Measurements from ENCODE around the gene FBXO42.

FBXO42 gene

DNA sequence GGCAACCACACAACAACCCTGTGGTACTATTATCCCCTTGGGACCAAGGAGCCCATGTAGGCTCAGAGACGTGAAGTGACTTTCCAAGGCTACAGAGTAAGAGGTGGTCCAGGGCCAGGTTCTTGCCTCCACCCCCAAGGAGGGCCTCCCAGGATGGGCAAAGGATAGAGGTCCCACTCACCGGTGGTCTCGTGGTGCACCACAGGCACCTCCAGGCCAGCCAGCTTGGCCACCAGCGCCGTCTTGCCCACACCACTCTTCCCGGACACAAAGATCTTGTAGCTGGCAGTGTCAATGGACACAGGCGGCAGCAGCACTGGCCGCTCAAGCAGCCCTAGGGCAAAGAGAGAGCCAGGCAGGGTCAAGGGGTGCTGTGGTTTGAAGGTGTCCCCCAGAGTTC lies 118.8 kb downstream of the FBXO42 start:
- TF ChIP-seq YY1 (IDR thresholded peaks at IDR 0.05; ENCODE audit: low read depth): no peak
- TF ChIP-seq EGR1 (IDR thresholded peaks at IDR 0.05): no peak
- TF ChIP-seq FOXM1 (IDR thresholded peaks at IDR 0.05; ENCODE audit: borderline replicate concordance, low read depth): no peak
- TF ChIP-seq MAX (IDR thresholded peaks at IDR 0.05): no peak
- no peak for TF ChIP-seq CREB1 (IDR thresholded peaks at IDR 0.05; ENCODE audit: low read depth)
- no peak for TF ChIP-seq TEAD4 (IDR thresholded peaks at IDR 0.05)
- TF ChIP-seq TAF1 (IDR thresholded peaks at IDR 0.05; ENCODE audit: low read depth): no peak
- TF ChIP-seq EP300 (IDR thresholded peaks at IDR 0.05; ENCODE audit: borderline replicate concordance): no peak
- TF ChIP-seq CEBPB (IDR thresholded peaks at IDR 0.05): no peak
- no peak for TF ChIP-seq USF1 (IDR thresholded peaks at IDR 0.05)
- TF ChIP-seq, protein P1, sequence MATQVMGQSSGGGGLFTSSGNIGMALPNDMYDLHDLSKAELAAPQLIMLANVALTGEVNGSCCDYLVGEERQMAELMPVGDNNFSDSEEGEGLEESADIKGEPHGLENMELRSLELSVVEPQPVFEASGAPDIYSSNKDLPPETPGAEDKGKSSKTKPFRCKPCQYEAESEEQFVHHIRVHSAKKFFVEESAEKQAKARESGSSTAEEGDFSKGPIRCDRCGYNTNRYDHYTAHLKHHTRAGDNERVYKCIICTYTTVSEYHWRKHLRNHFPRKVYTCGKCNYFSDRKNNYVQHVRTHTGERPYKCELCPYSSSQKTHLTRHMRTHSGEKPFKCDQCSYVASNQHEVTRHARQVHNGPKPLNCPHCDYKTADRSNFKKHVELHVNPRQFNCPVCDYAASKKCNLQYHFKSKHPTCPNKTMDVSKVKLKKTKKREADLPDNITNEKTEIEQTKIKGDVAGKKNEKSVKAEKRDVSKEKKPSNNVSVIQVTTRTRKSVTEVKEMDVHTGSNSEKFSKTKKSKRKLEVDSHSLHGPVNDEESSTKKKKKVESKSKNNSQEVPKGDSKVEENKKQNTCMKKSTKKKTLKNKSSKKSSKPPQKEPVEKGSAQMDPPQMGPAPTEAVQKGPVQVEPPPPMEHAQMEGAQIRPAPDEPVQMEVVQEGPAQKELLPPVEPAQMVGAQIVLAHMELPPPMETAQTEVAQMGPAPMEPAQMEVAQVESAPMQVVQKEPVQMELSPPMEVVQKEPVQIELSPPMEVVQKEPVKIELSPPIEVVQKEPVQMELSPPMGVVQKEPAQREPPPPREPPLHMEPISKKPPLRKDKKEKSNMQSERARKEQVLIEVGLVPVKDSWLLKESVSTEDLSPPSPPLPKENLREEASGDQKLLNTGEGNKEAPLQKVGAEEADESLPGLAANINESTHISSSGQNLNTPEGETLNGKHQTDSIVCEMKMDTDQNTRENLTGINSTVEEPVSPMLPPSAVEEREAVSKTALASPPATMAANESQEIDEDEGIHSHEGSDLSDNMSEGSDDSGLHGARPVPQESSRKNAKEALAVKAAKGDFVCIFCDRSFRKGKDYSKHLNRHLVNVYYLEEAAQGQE (IDR thresholded peaks at IDR 0.05; ENCODE audit: low read depth): no peak
- no peak for TF ChIP-seq NFIC (IDR thresholded peaks at IDR 0.05)
- TF ChIP-seq RAD21 (IDR thresholded peaks at IDR 0.05; ENCODE audit: low read depth): no peak
- TF ChIP-seq ZBTB7A (IDR thresholded peaks at IDR 0.05; ENCODE audit: low read depth): no peak
- no peak for TF ChIP-seq TCF12 (IDR thresholded peaks at IDR 0.05; ENCODE audit: low read depth)

DNA sequence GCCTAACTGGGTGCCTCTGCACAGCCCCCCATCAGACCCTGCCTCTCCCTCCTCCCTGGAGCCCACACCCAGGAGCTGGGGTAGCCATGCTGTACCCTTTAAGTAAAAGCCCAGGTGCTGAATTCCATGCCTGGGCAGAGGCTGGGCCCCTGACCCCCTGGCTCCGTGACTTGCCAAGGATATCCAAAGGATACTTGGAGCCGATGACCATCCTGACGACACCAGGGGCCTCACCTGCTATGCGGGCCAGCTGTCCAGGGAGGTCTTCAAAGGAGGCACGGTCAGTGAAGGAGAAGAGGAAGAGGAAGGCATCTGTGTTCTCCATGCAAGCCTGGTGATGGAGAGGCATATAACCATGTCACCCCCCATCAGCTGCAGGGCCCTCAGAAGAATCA lies 120.0 kb downstream of the FBXO42 start:
- TF ChIP-seq MAX (IDR thresholded peaks at IDR 0.05) (no peak), RAD21 (IDR thresholded peaks at IDR 0.05; ENCODE audit: low read depth) (no peak), TCF12 (IDR thresholded peaks at IDR 0.05; ENCODE audit: low read depth) (no peak), EP300 (IDR thresholded peaks at IDR 0.05; ENCODE audit: borderline replicate concordance) (no peak), FOXM1 (IDR thresholded peaks at IDR 0.05; ENCODE audit: borderline replicate concordance, low read depth) (no peak), CEBPB (IDR thresholded peaks at IDR 0.05) (no peak), TEAD4 (IDR thresholded peaks at IDR 0.05) (no peak), EGR1 (IDR thresholded peaks at IDR 0.05) (no peak), YY1 (IDR thresholded peaks at IDR 0.05; ENCODE audit: low read depth) (no peak), CREB1 (IDR thresholded peaks at IDR 0.05; ENCODE audit: low read depth) (no peak), ZBTB7A (IDR thresholded peaks at IDR 0.05; ENCODE audit: low read depth) (no peak), NFIC (IDR thresholded peaks at IDR 0.05) (no peak), USF1 (IDR thresholded peaks at IDR 0.05) (no peak), TAF1 (IDR thresholded peaks at IDR 0.05; ENCODE audit: low read depth) (no peak)
- TF ChIP-seq, protein P1 (IDR thresholded peaks at IDR 0.05; ENCODE audit: low read depth): no peak

GRCh38 chr1:16231331-16232315 lies 120.7 kb downstream of the FBXO42 start:
- TF ChIP-seq TCF12 (IDR thresholded peaks at IDR 0.05; ENCODE audit: low read depth) (no peak), USF1 (IDR thresholded peaks at IDR 0.05) (peak; percentile 78)
- TF ChIP-seq, protein P1 (IDR thresholded peaks at IDR 0.05; ENCODE audit: low read depth): no peak

GRCh38 chr1:16230744-16231143 lies 121.5 kb downstream of the FBXO42 start:
- TF ChIP-seq NFIC (IDR thresholded peaks at IDR 0.05) (no peak), TCF12 (IDR thresholded peaks at IDR 0.05; ENCODE audit: low read depth) (no peak), MAX (IDR thresholded peaks at IDR 0.05) (no peak), TAF1 (IDR thresholded peaks at IDR 0.05; ENCODE audit: low read depth) (no peak), USF1 (IDR thresholded peaks at IDR 0.05) (no peak), EGR1 (IDR thresholded peaks at IDR 0.05) (no peak), RAD21 (IDR thresholded peaks at IDR 0.05; ENCODE audit: low read depth) (no peak), TEAD4 (IDR thresholded peaks at IDR 0.05) (no peak), CEBPB (IDR thresholded peaks at IDR 0.05) (no peak)
- TF ChIP-seq, protein P1 (IDR thresholded peaks at IDR 0.05; ENCODE audit: low read depth): no peak

All from Ishikawa (cell line).